Pulmonary artery endothelial cell (primary cell): ENCODE results near the gene DAGLA. TPM values are rescaled to one million over a fixed set of nuclear protein-coding genes. Genes with fewer than 3 reads are reported as not detected.

ENCODE experiments used
- DNase-seq: peaks from one replicate; pipeline ENCODE4 v3.0.0-alpha.2; 2011; ENCODE audit warnings: low read depth, low spot score
- total RNA-seq: library from RNA; depleted of rRNA; stranded (reverse); fragments of >200 nt; gene quantifications from 2 replicates; pipeline ENCODE4 v1.2.3, GENCODE V29; 2014

DAGLA gene
- total RNA-seq, 1 donor from 2014 or later, result 1.5 TPM

DNA sequence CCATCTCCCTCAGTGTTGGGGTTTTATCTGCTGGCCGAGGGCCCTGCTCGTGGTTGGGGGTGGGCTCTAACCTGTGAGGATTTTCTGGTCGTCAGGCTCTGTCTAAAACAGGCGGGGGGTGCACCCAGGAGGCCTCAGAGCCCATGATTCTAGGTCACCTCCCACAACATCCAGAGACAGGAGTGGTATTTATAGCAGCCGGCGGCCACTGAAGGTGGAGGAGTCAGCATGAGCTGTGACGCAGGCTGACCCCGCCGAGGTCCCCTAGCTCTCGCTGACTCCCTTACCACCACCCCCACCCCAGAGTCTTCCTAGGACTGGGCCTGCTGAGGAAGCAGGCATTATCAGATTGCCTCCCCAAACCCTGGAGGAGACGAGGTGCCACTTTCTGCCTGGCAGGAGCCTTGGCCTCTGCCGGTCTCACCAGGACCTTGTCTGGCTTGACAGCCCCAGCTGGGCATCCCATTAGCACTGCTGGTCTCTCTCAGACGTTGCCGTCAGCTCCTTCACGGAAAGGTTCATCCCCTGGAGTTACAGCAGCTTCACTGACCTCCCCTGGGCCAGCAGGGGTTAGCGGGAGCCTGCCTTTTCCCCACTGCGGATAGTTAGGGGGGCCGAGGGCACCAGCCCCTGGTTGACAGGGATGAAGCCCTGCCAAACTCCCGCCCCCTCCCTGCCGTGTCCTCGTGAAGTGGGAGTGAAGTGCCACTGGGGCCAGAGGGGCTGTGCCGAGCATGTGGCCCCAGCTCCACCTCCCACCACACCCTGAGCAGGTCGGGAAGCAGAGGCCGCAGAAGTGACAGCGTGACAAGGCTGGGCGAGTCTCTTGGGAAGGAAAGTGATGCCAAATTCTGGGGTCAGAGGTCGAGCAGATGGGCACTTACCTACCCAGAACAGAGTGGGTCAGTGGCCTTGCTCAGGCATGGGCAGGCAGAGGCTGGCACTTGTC lies 26.5 kb downstream of the DAGLA start:
- DNase-seq, result no peak

DNA sequence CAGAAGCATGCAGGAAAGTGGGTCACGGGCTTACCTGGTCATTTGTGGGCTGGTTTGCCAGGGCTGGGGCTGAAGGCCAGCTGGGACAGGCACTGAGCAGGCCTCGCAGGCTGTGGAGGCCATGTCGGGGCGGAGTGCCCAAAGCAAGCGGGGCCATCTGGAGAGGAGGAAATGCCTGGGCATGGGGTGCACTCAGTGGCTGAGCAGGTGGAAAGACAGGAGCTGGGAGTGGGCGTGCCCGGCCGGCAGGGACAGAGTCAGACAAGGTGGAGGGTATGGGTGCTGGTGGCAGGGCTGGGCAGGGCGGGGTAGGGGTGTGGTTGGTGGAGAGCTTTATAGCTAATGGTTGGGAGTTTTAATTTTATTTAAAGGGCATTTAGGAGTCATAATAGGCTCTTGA lies 27.4 kb downstream of the DAGLA start:
- DNase-seq, result no peak

DNA sequence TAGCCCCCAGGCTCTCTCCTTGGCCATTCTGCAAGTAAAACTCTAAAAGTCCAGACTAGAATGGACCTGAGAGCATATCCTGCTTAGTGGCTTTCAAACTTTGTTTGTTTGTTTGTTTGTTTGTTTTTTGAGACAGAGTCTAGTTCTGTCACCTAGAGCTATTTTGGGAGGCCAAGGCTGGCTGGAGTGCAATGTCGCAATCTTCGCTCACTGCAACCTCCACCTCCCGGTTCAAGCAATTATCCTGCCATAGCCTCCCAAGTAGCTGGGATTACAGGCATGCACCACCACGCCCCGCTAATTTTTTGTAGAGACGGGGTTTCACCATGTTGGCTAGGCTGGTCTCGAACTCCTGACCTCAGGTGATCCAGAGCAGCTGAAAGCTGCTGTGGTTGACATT lies 28.9 kb downstream of the DAGLA start:
- no peak for DNase-seq

DNA sequence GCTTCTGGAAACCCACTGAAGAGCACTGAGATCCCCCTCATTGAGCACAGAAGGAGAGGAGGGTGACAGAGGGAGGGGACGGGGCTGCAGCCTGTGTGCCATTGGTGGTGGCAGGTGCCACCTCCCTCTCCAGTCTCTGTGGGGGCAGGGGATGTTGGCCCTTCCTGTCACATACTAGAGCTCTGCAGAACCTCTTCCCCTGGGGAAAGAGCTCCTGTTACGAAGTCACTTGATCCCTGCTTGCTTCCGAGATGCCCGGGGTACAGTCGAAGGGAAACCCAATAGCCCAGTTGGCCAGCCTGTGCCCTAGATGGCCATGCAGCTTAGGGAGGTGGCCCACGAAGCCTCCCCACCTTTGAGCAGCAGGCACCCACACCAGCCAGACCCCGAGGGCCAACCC lies 29.4 kb downstream of the DAGLA start:
- no peak for DNase-seq

DNA sequence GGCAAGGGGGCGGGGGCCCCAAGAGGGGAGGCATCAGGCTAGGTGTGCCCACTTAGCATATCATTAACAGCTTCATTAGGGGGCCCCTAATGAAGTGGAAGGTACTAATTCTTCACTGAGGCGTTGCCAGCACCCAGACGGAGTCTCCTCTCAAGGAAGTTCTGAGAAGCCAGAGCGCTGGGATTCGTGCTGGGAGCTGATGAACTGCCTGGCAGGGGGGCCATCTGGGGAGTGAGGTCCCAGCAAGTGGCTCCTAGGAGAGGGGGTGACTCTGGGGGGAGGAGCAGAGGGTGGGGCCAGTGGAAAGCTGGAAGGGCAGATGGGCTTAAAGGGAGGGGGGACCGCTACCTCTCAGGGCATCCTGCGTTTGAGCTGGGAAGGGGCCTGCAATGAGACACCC lies 29.8 kb downstream of the DAGLA start:
- DNase-seq, result no peak

DNA sequence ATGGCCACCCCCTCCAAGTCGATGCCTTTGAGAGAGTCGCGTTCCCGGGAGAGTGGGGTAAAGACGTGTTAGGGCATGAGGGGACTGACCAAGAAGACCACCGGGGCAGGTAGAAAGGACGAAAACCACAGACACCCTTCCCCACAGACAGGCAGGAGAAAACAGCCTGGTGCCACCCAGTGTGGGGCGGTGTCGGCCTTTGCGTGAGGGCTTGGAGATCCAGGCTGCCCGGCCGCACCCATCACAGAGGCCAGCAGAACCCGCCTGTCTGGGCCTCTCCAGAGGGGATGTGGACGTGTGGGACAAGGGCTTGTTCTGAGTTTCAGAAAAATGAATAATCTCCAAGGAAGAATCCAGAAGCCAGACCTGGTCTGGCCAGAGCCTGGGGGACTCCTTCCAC lies 30.8 kb downstream of the DAGLA start:
- DNase-seq, result no peak

DNA sequence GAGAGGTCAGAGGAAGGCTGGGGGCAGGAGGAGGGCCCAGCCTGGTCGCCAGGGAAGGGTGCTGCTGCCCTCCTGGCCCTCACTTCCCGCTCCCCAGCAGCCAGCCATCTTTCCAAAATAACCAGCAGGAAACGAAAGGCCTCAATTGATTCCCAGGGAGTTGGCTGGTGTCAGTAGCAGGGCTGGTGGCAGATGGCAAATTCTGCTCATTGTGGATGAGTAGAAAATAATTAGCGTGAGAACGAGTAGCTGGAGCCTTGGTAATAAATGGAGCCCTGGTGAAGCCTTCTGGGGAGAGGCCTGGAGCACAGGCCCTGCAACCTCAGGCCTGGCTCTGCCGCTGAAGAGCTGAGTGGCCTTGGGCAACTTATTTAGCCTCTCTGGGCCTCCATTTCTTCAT lies 31.3 kb downstream of the DAGLA start:
- DNase-seq, result no peak

DNA sequence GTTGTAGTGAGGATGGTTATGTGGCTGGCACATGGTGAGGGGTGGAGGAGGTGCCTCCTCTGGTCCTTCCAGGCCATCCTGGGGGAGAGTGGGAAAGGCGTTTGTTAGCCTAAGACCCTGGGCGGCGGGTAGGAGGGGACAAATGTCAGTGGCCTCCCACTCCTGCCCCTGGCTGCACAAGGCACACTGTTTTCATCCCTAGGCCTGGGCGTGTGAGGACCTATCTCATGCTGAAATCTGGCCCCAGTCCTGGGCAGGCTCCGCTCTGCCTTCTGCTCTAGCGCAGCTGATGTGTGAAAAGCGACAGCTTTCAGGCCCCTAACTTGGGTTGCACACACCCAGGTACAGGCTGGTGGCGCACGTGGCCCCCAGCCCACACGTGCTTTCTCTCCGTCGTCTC lies 32.1 kb downstream of the DAGLA start:
- DNase-seq, result no peak

DNA sequence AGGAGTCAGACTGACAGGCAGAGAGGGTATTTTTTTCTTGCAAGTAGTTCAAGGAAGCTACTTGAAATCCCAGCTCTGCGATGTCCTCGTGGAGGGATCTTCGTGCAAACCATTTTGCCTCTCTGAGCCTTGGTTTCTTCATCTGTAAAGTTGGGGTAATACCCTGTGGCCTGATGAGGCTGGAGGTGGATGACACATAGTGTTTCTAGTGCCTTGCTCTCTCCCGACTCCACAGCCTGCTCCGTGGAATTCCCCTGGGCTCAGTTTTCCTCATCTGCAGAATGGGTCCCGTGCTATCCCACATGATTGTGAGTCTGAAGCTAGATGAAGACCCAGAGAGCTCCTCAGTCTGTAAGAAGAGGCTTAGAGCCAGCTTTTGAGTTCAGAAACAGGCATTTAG lies 32.7 kb downstream of the DAGLA start:
- DNase-seq, result no peak

DNA sequence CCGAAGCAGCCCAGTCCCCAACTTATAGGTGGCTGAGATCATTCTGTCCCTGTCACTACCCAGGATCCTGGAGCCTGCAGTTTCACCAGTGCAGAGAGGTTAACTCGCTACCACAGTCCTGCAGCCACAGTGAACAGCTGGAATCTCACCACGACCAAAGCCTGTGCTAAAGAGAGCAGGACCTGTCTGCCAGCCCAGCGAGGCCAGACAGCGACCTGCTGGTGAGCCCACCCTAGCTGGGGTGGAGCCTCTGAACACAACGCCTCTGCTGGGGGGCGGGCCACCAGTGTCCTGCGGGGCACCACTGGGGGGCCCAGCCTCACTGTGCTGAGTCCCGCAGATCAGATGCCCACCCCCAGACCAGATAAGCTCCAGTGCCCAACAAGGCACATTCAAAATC lies 33.3 kb downstream of the DAGLA start:
- no peak for DNase-seq

DNA sequence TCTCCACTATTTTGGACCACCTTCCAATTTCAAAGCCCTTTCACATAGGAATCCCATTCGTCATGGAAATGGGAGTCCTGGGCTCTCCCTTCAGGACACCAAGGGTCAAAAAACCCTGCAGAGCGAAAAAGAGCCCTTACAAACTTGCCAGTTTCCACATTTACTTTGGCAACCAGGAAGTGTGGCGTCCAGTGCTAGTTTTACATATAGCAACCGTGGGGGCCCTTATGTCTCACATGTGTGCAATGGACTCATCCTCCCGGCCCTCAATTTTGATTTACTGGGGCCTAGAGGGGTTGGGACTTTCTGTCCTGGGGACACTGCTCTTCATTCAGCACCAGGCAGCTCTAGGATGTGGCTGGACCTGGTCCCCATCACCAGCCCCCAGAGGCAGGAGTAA lies 33.7 kb downstream of the DAGLA start:
- DNase-seq, result no peak

DNA sequence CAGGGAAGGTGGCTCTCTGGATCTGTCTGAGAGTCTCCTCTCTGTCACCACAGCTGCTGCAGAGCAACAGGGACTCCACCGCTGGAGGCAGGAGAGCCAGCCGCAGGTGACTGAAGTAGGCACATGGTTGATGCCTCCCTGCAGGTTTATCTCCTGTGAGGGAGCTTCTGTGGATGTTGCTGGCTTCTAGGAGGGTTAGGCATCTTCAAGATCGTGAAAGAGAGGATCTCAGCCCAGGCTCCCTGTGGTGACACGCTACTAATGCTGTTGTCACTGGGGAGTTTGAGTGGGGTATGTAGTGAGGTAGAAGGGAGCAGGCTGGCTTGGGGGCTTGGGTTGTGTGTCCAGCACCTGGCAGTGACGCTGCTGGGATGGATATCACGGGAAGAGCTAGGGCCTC lies 34.1 kb downstream of the DAGLA start:
- no peak for DNase-seq

DNA sequence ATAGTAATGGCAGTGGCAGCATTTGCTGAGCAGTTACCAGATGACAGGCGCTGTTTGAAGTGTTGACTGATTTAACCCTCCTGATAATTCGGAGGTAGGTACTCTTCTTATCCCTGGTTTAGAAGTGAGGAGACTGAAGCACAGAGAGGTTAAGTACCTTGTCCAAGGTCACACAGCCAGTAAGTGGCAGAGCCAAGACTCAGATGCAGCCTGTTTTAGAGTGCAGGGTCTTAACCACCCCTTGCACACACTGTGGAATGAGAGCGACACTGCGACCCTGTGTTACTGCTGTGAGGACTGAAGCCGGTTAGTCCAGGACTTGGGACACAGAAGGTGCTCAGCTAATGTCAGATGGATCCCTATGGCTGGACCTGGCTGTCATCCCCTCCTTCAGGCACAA lies 34.7 kb downstream of the DAGLA start:
- DNase-seq, result no peak

DNA sequence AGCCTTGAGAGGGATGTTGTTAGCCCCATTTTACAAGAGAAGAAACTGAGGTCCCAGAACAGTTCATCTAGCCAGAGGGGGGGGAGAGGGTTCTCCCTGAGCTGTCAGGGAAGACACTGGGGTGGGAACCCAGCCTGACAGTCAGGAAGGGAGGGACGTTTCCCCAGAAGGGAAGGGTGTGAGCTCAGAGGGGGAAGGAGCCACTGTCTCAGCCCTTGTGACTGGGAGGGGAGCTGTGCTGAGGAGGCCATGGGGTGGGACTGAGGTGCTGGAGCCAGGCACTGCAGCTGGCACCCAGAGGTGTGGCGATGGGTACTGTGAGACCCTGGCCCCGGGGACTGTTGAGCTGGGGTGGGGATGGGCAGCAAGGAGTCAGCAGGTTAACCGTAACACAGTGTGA lies 35.7 kb downstream of the DAGLA start:
- no peak for DNase-seq

DNA sequence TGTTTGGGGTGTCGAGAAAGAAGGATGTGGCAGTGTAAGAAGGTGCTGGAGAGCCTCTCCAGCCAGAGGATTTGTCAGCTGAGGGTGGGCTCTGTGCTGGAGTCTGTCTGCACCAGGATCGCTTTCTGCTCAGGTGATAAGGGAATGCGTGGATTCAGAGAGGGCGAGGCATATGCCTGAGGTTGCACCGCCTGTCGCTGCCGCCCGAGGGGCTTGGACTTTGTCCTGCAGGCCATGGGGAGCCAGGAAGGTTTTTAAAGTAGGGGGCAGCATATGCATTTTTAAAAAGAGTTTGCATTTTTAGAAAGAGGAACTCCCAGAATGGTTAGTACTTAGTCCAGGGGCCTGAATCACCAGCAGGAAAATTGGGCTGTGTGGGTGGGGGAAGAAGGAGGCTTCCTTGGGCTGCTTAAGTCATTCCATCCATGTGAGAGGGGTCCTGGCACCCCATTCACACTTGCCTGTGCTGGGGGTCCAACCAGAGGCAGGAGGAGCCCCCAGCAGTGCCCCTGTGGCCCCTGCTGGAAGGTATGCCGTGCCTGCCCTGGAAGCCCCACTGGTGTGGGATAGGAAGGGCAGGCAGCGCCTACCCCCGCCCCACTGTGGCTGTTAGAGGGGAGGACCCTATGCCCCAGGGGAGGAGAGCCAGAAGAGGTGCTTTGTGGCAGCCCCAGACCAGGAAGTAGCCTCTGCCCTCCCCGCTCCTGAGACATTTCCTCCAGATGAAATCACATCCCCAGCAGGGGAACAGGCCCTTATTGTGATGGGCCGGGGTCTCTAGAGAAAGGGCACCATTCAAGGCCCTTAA lies 36.5 kb downstream of the DAGLA start:
- no peak for DNase-seq

DNA sequence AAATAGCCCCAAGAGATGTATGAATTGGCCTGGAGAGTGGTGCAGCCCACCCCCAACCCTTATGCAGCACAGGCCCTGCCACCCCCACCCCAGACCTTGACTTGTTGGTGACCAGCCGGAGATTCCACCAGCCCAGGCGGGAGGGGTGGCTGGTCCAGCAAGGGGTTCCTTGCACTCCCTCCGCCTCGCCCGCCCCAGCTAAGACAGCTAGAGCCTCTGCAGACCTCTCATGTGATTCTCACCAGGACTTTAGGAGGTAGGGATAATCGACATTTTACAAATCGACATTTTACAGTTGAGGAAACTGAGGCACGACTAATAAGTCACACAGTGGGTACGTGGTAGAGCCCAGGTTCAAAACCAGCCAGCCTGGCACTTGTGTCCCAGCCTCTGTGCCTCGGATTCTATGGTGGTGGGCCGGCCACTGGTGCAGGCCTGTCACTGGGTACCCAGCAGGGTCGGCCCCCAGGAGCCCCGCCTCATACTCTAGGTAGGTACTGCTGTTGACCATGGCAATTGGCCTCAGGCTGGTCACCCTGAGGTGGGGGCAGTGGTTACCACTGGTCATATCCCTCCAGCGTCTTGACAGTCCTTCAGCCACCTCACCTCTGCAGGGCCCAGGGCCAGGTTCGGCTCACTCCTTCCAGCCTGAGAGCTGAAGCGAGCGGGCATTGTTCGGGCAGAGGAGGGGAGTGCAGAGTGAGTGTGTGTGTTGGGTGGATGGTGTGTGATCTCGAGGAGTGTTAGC lies 37.3 kb downstream of the DAGLA start:
- no peak for DNase-seq

DNA sequence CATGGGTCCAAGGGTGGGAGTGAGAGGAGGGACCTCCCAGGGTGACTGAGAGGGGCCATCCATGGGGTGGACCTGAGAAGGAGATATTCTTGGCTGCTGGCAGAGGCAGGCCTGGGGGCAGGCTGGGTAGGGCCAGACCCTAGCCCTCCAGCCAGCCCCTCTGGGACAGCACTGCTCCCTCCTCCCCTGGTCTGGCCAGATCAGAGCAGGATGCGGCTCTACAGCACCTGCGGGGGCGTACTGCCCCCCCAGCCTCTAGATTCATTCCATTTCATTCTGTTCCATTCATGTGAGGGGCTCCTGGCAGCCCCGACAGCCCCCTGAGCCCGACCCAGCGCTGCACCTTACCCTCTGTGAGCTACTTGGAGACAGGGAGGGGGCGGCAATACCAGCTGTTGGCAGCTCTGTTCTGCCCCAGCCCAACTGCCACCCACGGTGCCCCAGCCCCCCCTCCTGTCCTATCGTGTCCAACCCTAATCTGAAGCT lies 37.9 kb downstream of the DAGLA start:
- no peak for DNase-seq

DNA sequence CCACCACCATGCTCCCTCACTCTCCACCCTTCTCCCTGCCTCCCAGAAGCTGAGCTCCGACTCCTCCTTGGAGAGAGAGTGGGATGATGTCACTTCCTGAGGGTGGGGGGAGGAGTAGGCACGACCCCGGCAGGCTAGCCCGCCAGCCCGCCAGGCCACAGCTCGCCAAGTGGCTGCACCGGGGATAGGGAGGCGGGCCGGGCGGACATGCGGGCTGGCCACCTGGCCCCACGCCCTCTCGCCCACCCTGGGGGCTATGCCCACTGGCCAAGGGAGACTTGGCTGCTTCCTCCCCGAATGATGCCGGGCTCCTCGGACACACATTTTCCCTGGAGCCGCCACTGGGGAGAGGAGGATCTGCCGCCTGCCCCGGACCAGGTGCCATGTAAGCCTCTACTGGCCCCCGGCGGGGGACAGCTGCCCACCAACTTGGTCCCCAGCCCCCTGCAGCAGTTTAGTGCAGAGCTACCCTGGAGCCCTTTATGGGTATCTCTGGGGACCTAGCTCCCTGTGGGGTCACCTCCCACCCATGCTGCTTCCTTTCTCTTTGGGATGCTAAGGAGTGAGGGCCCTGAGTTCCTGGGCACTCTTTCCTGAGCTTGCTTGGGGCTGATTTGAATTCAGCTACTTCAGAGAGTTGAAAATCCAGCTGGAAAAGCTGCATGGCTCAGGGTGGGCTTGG lies 38.6 kb downstream of the DAGLA start:
- peak; percentile 20 for DNase-seq

DNA sequence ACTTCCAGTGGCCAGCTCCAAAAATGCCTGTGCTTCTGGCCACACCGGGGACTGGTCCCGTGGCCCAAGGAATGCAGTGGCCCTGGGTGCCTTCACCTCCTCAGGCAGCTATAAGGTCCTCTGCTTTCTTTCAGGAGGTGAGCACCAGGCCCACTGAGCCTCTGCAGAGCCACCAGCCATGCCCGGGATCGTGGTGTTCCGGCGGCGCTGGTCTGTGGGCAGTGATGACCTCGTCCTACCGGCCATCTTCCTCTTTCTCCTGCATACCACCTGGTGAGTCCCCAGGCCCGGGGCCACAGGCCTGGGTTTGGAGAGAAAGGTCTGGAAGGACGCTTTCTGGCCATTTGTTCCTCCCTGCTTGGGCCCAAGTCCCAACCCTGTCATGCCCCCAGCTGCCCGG lies 39.8 kb downstream of the DAGLA start:
- no peak for DNase-seq

DNA sequence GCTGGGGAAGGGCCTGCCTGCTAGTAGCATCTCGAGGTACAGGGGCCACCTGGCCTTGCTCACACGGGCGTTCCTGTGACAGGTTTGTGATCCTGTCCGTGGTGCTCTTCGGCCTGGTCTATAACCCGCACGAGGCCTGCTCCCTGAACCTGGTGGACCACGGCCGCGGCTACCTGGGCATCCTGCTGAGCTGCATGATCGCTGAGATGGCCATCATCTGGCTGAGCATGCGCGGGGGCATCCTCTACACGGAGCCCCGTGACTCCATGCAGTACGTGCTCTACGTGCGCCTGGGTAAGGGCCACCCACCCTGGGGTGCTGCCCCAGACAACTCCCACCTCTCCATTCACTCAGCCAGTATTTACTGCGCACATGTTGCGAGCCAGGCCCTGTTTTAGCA lies 40.4 kb downstream of the DAGLA start:
- no peak for DNase-seq

DNA sequence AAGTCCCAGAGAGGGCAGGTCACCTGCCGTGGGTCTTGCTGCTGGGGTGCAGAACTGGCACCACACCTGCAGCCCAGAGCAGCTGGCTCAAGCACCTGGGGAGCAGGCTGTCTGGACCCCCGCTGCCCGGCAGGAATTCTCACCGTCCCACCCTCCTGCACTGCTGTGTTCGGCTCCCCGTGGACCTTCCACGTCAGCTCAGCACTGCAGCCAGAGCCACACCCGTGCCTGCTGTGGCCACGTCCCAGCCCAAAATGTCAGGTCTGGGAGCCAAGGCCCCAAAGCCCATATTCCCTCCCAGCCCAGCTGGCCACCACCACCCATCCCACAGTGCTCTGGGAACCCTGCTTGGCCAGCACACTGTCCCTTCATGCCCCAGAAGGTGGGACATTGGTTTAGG lies 44.2 kb downstream of the DAGLA start:
- no peak for DNase-seq
